Loucy (cell line): ENCODE data around the gene STIL.

Experiments
- H2AFZ ChIP-seq: fragments of 200-600 bp; sonication (generic); 2 replicates; pipeline ENCODE4 v1.6.0; 2016; ENCODE audit warnings: antibody characterized with exemption, mild to moderate bottlenecking, low read length, moderate library complexity
- H3F3A ChIP-seq: fragments of 200-600 bp; 2 replicates; pipeline ENCODE4 v1.6.0; 2016; ENCODE audit warnings: antibody characterized with exemption, low read depth, mild to moderate bottlenecking
- H3K27me3 ChIP-seq: fragments of 200-600 bp; sonication (generic); 2 replicates; pipeline ENCODE4 v1.6.1; 2014; ENCODE audit warnings: low read length, mild to moderate bottlenecking; ENCODE audit not compliant: insufficient read depth, poor library complexity, severe bottlenecking
- H3K36me3 ChIP-seq: fragments of 200-600 bp; sonication (generic); 2 replicates; pipeline ENCODE4 v1.6.1; 2016; ENCODE audit warnings: low read length; ENCODE audit not compliant: insufficient read depth
- H3K4me1 ChIP-seq: fragments of 200-600 bp; sonication (generic); 2 replicates; pipeline ENCODE4 v1.5.1; 2014; ENCODE audit warnings: low read length, mild to moderate bottlenecking; ENCODE audit not compliant: insufficient read depth, poor library complexity, severe bottlenecking
- H3K4me2 ChIP-seq: fragments of 200-600 bp; sonication (generic); 2 replicates; pipeline ENCODE4 v1.6.0; 2014; ENCODE audit warnings: antibody characterized with exemption, low read length, low read depth, mild to moderate bottlenecking; ENCODE audit not compliant: poor library complexity, severe bottlenecking
- H3K4me3 ChIP-seq: fragments of 200-600 bp; sonication (generic); 2 replicates; pipeline ENCODE4 v1.5.1; 2014; ENCODE audit warnings: low read length, mild to moderate bottlenecking, mixed read lengths; ENCODE audit not compliant: poor library complexity, severe bottlenecking
- H3K79me2 ChIP-seq: fragments of 200-600 bp; sonication (generic); 2 replicates; pipeline ENCODE4 v1.6.1; 2014; ENCODE audit warnings: low read length; ENCODE audit not compliant: insufficient read depth
- H3K9ac ChIP-seq: fragments of 200-600 bp; sonication (generic); 2 replicates; pipeline ENCODE4 v1.6.0; 2014; ENCODE audit warnings: mild to moderate bottlenecking, low read depth, low read length, moderate library complexity; ENCODE audit not compliant: poor library complexity, severe bottlenecking
- H3K9me2 ChIP-seq: fragments of 200-600 bp; sonication (generic); replicated peaks from 2 replicates; pipeline ENCODE4 v1.6.1; 2016; ENCODE audit warnings: low read depth, low read length, mixed read lengths
- H3K9me3 ChIP-seq: fragments of 200-600 bp; sonication (generic); 2 replicates; pipeline ENCODE4 v1.6.1; 2014; ENCODE audit warnings: mild to moderate bottlenecking, antibody characterized with exemption, low read length, low read depth; ENCODE audit not compliant: insufficient read depth
- H4K20me1 ChIP-seq: fragments of 200-600 bp; sonication (generic); 2 replicates; pipeline ENCODE4 v1.6.0; 2014; ENCODE audit warnings: antibody characterized with exemption, low read length, mild to moderate bottlenecking; ENCODE audit not compliant: insufficient read depth, poor library complexity, severe bottlenecking
- CTCF ChIP-seq: fragments of 200-600 bp; sonication (generic); conservative IDR thresholded peaks from 2 replicates; pipeline ENCODE4 v1.5.1; 2014; ENCODE audit warnings: mild to moderate bottlenecking, antibody characterized with exemption, low read length
- EZH2phosphoT487 ChIP-seq: fragments of 200-600 bp; IDR thresholded peaks from 2 replicates; pipeline ENCODE4 v1.6.1; 2018; ENCODE audit warnings: antibody characterized with exemption, mild to moderate bottlenecking, moderate library complexity, borderline replicate concordance

The STIL gene

GRCh38 chr1:47222476-47222875 lies 91.5 kb downstream of the STIL start:
- no peaks in the 10 kb centered on the region for H3F3A ChIP-seq
- H3K79me2 ChIP-seq = no peaks in the 10 kb centered on the region
- no peak overlapping the region for H3K4me2 ChIP-seq
- H3K4me3 ChIP-seq = no peak overlapping the region
- no peak overlapping the region for H3K9ac ChIP-seq
- no peaks in the 10 kb centered on the region for H3K9me2 ChIP-seq
- H3K36me3 ChIP-seq = no peaks in the 10 kb centered on the region
- H3K9me3 ChIP-seq = no peaks in the 10 kb centered on the region
- no peaks in the 10 kb centered on the region for H3K27me3 ChIP-seq
- no peaks in the 10 kb centered on the region for H4K20me1 ChIP-seq
- H2AFZ ChIP-seq = no peak overlapping the region
- no peaks in the 10 kb centered on the region for H3K4me1 ChIP-seq
- TF ChIP-seq CTCF = no peak
- TF ChIP-seq EZH2phosphoT487 = no peak

- no peaks in the 10 kb centered on the region for H4K20me1 ChIP-seq
- H3K4me2 ChIP-seq = no peak overlapping the region
- H3K9ac ChIP-seq = no peak overlapping the region
- no peak overlapping the region for H3K4me3 ChIP-seq
- no peaks in the 10 kb centered on the region for H3K27me3 ChIP-seq
- TF ChIP-seq CTCF = no peak
- TF ChIP-seq EZH2phosphoT487 = no peak
- no peak overlapping the region for H2AFZ ChIP-seq
- H3K9me2 ChIP-seq = no peaks in the 10 kb centered on the region
- no peaks in the 10 kb centered on the region for H3K36me3 ChIP-seq
- no peaks in the 10 kb centered on the region for H3K79me2 ChIP-seq
- no peaks in the 10 kb centered on the region for H3K4me1 ChIP-seq
- H3K9me3 ChIP-seq = no peaks in the 10 kb centered on the region
- H3F3A ChIP-seq = no peaks in the 10 kb centered on the region
Measured at GRCh38 chr1:47219590-47220220, 94.2 kb downstream of the STIL start.

GRCh38 chr1:47219001-47219400 lies 94.9 kb downstream of the STIL start:
- no peak overlapping the region for H3K4me3 ChIP-seq
- no peaks in the 10 kb centered on the region for H3K9me3 ChIP-seq
- no peaks in the 10 kb centered on the region for H3K4me1 ChIP-seq
- no peak overlapping the region for H2AFZ ChIP-seq
- H3F3A ChIP-seq = no peaks in the 10 kb centered on the region
- no peaks in the 10 kb centered on the region for H3K27me3 ChIP-seq
- H4K20me1 ChIP-seq = no peaks in the 10 kb centered on the region
- H3K9me2 ChIP-seq = no peaks in the 10 kb centered on the region
- no peak for TF ChIP-seq CTCF
- TF ChIP-seq EZH2phosphoT487 = no peak
- H3K4me2 ChIP-seq = no peak overlapping the region
- no peaks in the 10 kb centered on the region for H3K36me3 ChIP-seq
- no peak overlapping the region for H3K9ac ChIP-seq
- H3K79me2 ChIP-seq = no peaks in the 10 kb centered on the region
